Caco-2 (cell line): ENCODE results near the gene SCLT1. TPM values are rescaled to one million over a fixed set of nuclear protein-coding genes. Genes with fewer than 3 reads are reported as not detected.

Experiments
- BruUV-seq: library from RNA; stranded (reverse); fragments of 400-500 nt; replicated peaks from 2 replicates; lab custom pipeline; 2021; lab: Mats Ljungman, UMichigan
- CTCF ChIA-PET: fragments of 300-600 bp; sonication (Branson Sonifier 250); formaldehyde crosslinking; loops from one replicate; lab custom pipeline; 2022; ENCODE audit warnings: antibody characterized with exemption; lab: Charles Lee
- POLR2A ChIA-PET: fragments of 300-600 bp; sonication (Branson Sonifier 250); formaldehyde crosslinking; loops from one replicate; lab custom pipeline; 2022; ENCODE audit warnings: antibody characterized with exemption; lab: Charles Lee
- DNase-seq, 2 experiments: peaks; one replicate each; pipeline versions ENCODE4 v3.0.0 to v3.0.0-alpha.2; 2020 to 2022
- H3K27me3 ChIP-seq: replicated peaks from 2 replicates; pipeline ENCODE4 v1.6.0; 2011; ENCODE audit warnings: low read length; ENCODE audit not compliant: control insufficient read depth, insufficient read depth
- H3K36me3 ChIP-seq: 2 replicates; pipeline ENCODE4 v1.5.1; 2011; ENCODE audit warnings: low read length; ENCODE audit not compliant: control insufficient read depth, insufficient read depth
- H3K4me1 ChIP-seq: fragments of 250-450 bp; sonication (Bioruptor Pico); 2 replicates; pipeline ENCODE4 v1.5.1; 2020; ENCODE audit warnings: mild to moderate bottlenecking
- H3K4me3 ChIP-seq: 2 replicates; pipeline ENCODE4 v1.5.1; 2011; ENCODE audit warnings: low read depth, mild to moderate bottlenecking, control low read depth, low read length
- H3K9me3 ChIP-seq: fragments of 250-450 bp; sonication (Bioruptor Pico); 2 replicates; pipeline ENCODE4 v1.5.1; 2020; ENCODE audit warnings: mild to moderate bottlenecking, moderate library complexity
- H3K27ac Mint-ChIP-seq: one replicate; pipeline ENCODE4 v1.8.0; 2022; ENCODE audit warnings: mixed read lengths; ENCODE audit not compliant: unreplicated experiment
- H3K27me3 Mint-ChIP-seq: one replicate; pipeline ENCODE4 v1.8.0; 2022; ENCODE audit warnings: mixed read lengths; ENCODE audit not compliant: insufficient read depth, unreplicated experiment
- H3K36me3 Mint-ChIP-seq: one replicate; pipeline ENCODE4 v1.8.0; 2022; ENCODE audit warnings: mild to moderate bottlenecking, mixed read lengths; ENCODE audit not compliant: insufficient read depth, unreplicated experiment
- H3K4me1 Mint-ChIP-seq: one replicate; pipeline ENCODE4 v1.8.0; 2022; ENCODE audit warnings: low read depth, mixed read lengths; ENCODE audit not compliant: unreplicated experiment
- H3K4me3 Mint-ChIP-seq: one replicate; pipeline ENCODE4 v1.8.0; 2022; ENCODE audit warnings: mild to moderate bottlenecking, moderate library complexity, mixed read lengths; ENCODE audit not compliant: unreplicated experiment
- H3K9me3 Mint-ChIP-seq: one replicate; pipeline ENCODE4 v1.8.0; 2022; ENCODE audit warnings: mixed read lengths; ENCODE audit not compliant: unreplicated experiment
- CTCF ChIP-seq, 2 experiments: fragments of 200-600 bp in 1 of 2; IDR thresholded peaks; 1 replicate in 1 of 2; 2 replicates in 1 of 2; pipeline versions ENCODE4 v1.5.1 to v1.8.0; 2011 to 2022; ENCODE audit warnings: antibody characterized with exemption in 1 of 2, control low read depth in 1 of 2, inconsistent platforms in 1 of 2, low read depth in 1 of 2, low read length in 1 of 2, mild to moderate bottlenecking in 1 of 2, moderate library complexity in 1 of 2; ENCODE audit not compliant: insufficient read depth in 1 of 2, severe bottlenecking in 1 of 2, unreplicated experiment in 1 of 2
- intact Hi-C: fragments of 100-400 bp; cut with micrococcal nuclease; formaldehyde crosslinking; loops from one replicate; pipeline ENCODE4 v1.10.0; 2022; ENCODE audit not compliant: unreplicated experiment
- total RNA-seq: library from RNA; stranded (reverse); gene quantifications from 2 replicates; pipeline ENCODE4 v1.2.3, GENCODE V29; 2022

Gene SCLT1
- total RNA-seq, 1 experiment from 2014 or later = 9.3 TPM

- no peak overlapping the region for H3K4me3 ChIP-seq
- H3K9me3 Mint-ChIP-seq = no peaks in the 10 kb centered on the region
- no peak for DNase-seq
- H3K27me3 ChIP-seq = no peaks in the 10 kb centered on the region
- no peak overlapping the region for H3K27ac Mint-ChIP-seq
- ChIA-PET CTCF (no interaction called here), POLR2A (no interaction called here)
- H3K36me3 ChIP-seq = no peaks in the 10 kb centered on the region
- H3K27me3 Mint-ChIP-seq = no peaks in the 10 kb centered on the region
- no peaks in the 10 kb centered on the region for H3K36me3 Mint-ChIP-seq
- no TSS peak for BruUV-seq
- H3K4me1 Mint-ChIP-seq = no peaks in the 10 kb centered on the region
- no peak overlapping the region for H3K4me3 Mint-ChIP-seq
- no peak for TF ChIP-seq CTCF (IDR thresholded peaks at IDR 0.05; ENCODE audit: insufficient read depth in 1 of 2, low read depth in 1 of 2, low read length in 1 of 2, severe bottlenecking in 1 of 2, unreplicated experiment in 1 of 2)
- H3K4me1 ChIP-seq = no peaks in the 10 kb centered on the region
- no peaks in the 10 kb centered on the region for H3K9me3 ChIP-seq
- intact Hi-C loops = no loop called here
Observed at GRCh38 chr4:128916832-128917231, 176.5 kb downstream of the SCLT1 start.

DNA sequence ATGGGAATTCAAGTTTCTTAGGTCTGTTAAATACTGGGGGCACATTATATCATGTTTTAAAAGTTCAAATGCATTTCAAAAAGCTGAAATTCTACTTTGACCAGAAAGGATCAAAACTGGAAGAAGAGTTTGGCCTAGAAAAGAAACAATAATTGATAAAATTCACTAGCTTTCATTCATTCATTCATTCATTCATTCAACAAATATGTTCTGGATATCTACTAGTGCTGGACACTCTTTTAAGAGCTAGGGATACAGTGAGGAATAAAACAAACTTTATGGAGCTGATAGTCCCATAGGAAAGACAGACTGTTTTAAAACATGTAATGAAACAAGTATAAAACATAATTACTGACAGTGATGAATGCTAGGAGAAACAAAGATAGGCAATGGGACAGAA lies 177.8 kb downstream of the SCLT1 start:
- H3K27ac Mint-ChIP-seq = no peak overlapping the region
- no peak overlapping the region for H3K4me3 Mint-ChIP-seq
- no peak for TF ChIP-seq CTCF (IDR thresholded peaks at IDR 0.05; ENCODE audit: insufficient read depth in 1 of 2, low read depth in 1 of 2, low read length in 1 of 2, severe bottlenecking in 1 of 2, unreplicated experiment in 1 of 2)
- Histone ChIP-seq H3K9me3 (no peaks in the 10 kb centered on the region), H3K36me3 (no peaks in the 10 kb centered on the region), H3K27me3 (no peaks in the 10 kb centered on the region), H3K4me1 (no peaks in the 10 kb centered on the region), H3K4me3 (no peak overlapping the region)
- DNase-seq = no peak
- no peaks in the 10 kb centered on the region for H3K27me3 Mint-ChIP-seq
- H3K9me3 Mint-ChIP-seq = no peaks in the 10 kb centered on the region
- no peaks in the 10 kb centered on the region for H3K36me3 Mint-ChIP-seq
- CTCF ChIA-PET = no interaction called here
- no TSS peak for BruUV-seq
- no peaks in the 10 kb centered on the region for H3K4me1 Mint-ChIP-seq
- POLR2A ChIA-PET = no interaction called here
- intact Hi-C loops = no loop called here

- no peaks in the 10 kb centered on the region for H3K4me1 Mint-ChIP-seq
- no peak overlapping the region for H3K4me3 ChIP-seq
- no TSS peak for BruUV-seq
- H3K27ac Mint-ChIP-seq = no peak overlapping the region
- H3K4me3 Mint-ChIP-seq = no peak overlapping the region
- H3K9me3 Mint-ChIP-seq = no peaks in the 10 kb centered on the region
- H3K4me1 ChIP-seq = no peaks in the 10 kb centered on the region
- POLR2A ChIA-PET = no interaction called here
- no peaks in the 10 kb centered on the region for H3K27me3 ChIP-seq
- H3K9me3 ChIP-seq = no peaks in the 10 kb centered on the region
- no peaks in the 10 kb centered on the region for H3K36me3 Mint-ChIP-seq
- no peak for TF ChIP-seq CTCF (IDR thresholded peaks at IDR 0.05; ENCODE audit: insufficient read depth in 1 of 2, low read depth in 1 of 2, low read length in 1 of 2, severe bottlenecking in 1 of 2, unreplicated experiment in 1 of 2)
- CTCF ChIA-PET = no interaction called here
- H3K36me3 ChIP-seq = no peaks in the 10 kb centered on the region
- no peaks in the 10 kb centered on the region for H3K27me3 Mint-ChIP-seq
- intact Hi-C loops = no loop called here
- DNase-seq = no peak
Observed at GRCh38 chr4:128913228-128913627, 180.1 kb downstream of the SCLT1 start.
